Panc1 (cell line): ENCODE data around the gene ZNF362. TPM values are rescaled to one million over a fixed set of nuclear protein-coding genes. Genes with fewer than 3 reads are reported as not detected.
A peak's percentile ranks its signal among the peaks of the same experiment; 100 is the strongest.

Source experiments
- ATAC-seq: fragments of 200-7000 bp; cut with Tn5 transposase; 2 replicates; pipeline ENCODE4 v1.9.1; 2020; ENCODE audit warnings: mild to moderate bottlenecking, moderate library complexity
- BruUV-seq: library from RNA; stranded (reverse); fragments of 400-500 nt; replicated peaks from 2 replicates; lab custom pipeline; 2021; lab: Mats Ljungman, UMichigan
- CTCF ChIA-PET: fragments of 300-600 bp; sonication (Branson Sonifier 250); formaldehyde crosslinking; loops from one replicate; lab custom pipeline; 2022; ENCODE audit warnings: antibody characterized with exemption; lab: Charles Lee
- POLR2A ChIA-PET: fragments of 300-600 bp; sonication (Branson Sonifier 250); formaldehyde crosslinking; loops from one replicate; lab custom pipeline; 2022; ENCODE audit warnings: antibody characterized with exemption; lab: Charles Lee
- DNase-seq: peaks from one replicate; pipeline ENCODE4 v3.0.0-alpha.2; 2010; ENCODE audit warnings: low read depth, low spot score
- H3K27ac ChIP-seq: 2 replicates; pipeline ENCODE4 v1.5.1; 2011; ENCODE audit warnings: mild to moderate bottlenecking, low read length, inconsistent platforms
- H3K27me3 ChIP-seq: fragments of 200-500 bp; sonication (Bioruptor generic); 2 replicates; pipeline ENCODE4 v1.6.0; 2014; ENCODE audit warnings: low read length, inconsistent platforms; ENCODE audit not compliant: control insufficient read depth, insufficient read depth
- H3K36me3 ChIP-seq: fragments of 200-500 bp; sonication (Bioruptor generic); 2 replicates; pipeline ENCODE4 v1.5.1; 2014; ENCODE audit warnings: inconsistent platforms, mild to moderate bottlenecking, low read length, moderate library complexity; ENCODE audit not compliant: control insufficient read depth, insufficient read depth
- H3K4me1 ChIP-seq: 2 replicates; pipeline ENCODE4 v1.5.1; 2011; ENCODE audit warnings: inconsistent platforms, mild to moderate bottlenecking, low read length, moderate library complexity; ENCODE audit not compliant: control insufficient read depth, insufficient read depth
- H3K4me3 ChIP-seq, 2 experiments: 2 replicates each; pipeline ENCODE4 v1.5.1; 2011 to 2012; ENCODE audit warnings: low read depth in 2 of 2, low read length in 2 of 2, mild to moderate bottlenecking in 2 of 2, inconsistent platforms in 1 of 2, moderate library complexity in 1 of 2
- H3K9me3 ChIP-seq: fragments of 200-500 bp; sonication (Bioruptor generic); 2 replicates; pipeline ENCODE4 v1.5.1; 2014; ENCODE audit warnings: low read depth, mild to moderate bottlenecking, inconsistent platforms, low read length, moderate library complexity; ENCODE audit not compliant: control insufficient read depth, insufficient read depth
- CTCF ChIP-seq: fragments of 450-650 bp; IDR thresholded peaks from 2 replicates; pipeline ENCODE4 v1.5.1; 2017; ENCODE audit warnings: mild to moderate bottlenecking
- POLR2AphosphoS5 ChIP-seq: IDR thresholded peaks from 2 replicates; pipeline ENCODE4 v1.6.1; 2012; ENCODE audit warnings: mild to moderate bottlenecking, low read depth, low read length, moderate library complexity
- REST ChIP-seq, 2 experiments: IDR thresholded peaks; 2 replicates each; pipeline ENCODE4 v1.6.1; 2011 to 2012; ENCODE audit warnings: low read depth in 2 of 2, control low read depth in 1 of 2, low read length in 1 of 2, mild to moderate bottlenecking in 1 of 2, moderate library complexity in 1 of 2; ENCODE audit not compliant: insufficient read depth in 1 of 2
- SIN3A ChIP-seq: IDR thresholded peaks from 2 replicates; pipeline ENCODE4 v1.6.1; 2012; ENCODE audit warnings: low read depth, mild to moderate bottlenecking, low read length, moderate library complexity, borderline replicate concordance; ENCODE audit not compliant: insufficient read depth
- TCF7L2 ChIP-seq: IDR thresholded peaks from 2 replicates; pipeline ENCODE4 v1.6.1; 2011; ENCODE audit warnings: mild to moderate bottlenecking, low read depth, low read length, inconsistent platforms
- in situ Hi-C: cut with HindIII; loops from 2 replicates; pipeline ENCODE4 v1.10.0; 2016; ENCODE audit warnings: low sequenced_read_pairs, low pct_unique_long_range_greater_than_20kb
- intact Hi-C: fragments of 100-400 bp; cut with micrococcal nuclease; formaldehyde crosslinking; loops from one replicate; pipeline ENCODE4 v1.10.0; 2022; ENCODE audit not compliant: unreplicated experiment
- total RNA-seq: library from RNA; stranded (reverse); gene quantifications from one replicate; pipeline ENCODE4 v1.2.1, GENCODE V29; 2021; ENCODE audit not compliant: unreplicated experiment

The ZNF362 gene
- total RNA-seq, 1 experiment from 2014 or later, result 17.5 TPM

GRCh38 chr1:33271666-33272505, 15.6 kb downstream of the ZNF362 start:
- POLR2A ChIA-PET, result no interaction called here
- in situ Hi-C loops (no loop called here), intact Hi-C loops (no loop called here)
- no peak for DNase-seq
- H3K4me1 ChIP-seq, result no peaks in the 10 kb centered on the region
- no peaks in the 10 kb centered on the region for H3K9me3 ChIP-seq
- TF ChIP-seq REST (IDR thresholded peaks at IDR 0.05; ENCODE audit: insufficient read depth in 1 of 2, low read depth in 2 of 2, low read length in 1 of 2) (no peak), CTCF (no peak), TCF7L2 (no peak), SIN3A (no peak), POLR2AphosphoS5 (no peak)
- H3K36me3 ChIP-seq, result no peaks in the 10 kb centered on the region
- 0 out of 2 replicates have a peak, but pooled peaks have one; percentile 17 for ATAC-seq
- CTCF ChIA-PET, result no interaction called here
- no TSS peak for BruUV-seq
- H3K27ac ChIP-seq, result no peak overlapping the region
- H3K27me3 ChIP-seq, result no peaks in the 10 kb centered on the region
- no peak overlapping the region for H3K4me3 ChIP-seq

GRCh38 chr1:33272509-33272908, 16.2 kb downstream of the ZNF362 start:
- BruUV-seq, result no TSS peak
- H3K36me3 ChIP-seq, result no peaks in the 10 kb centered on the region
- no peaks in the 10 kb centered on the region for H3K27me3 ChIP-seq
- ChIA-PET CTCF (no interaction called here), POLR2A (no interaction called here)
- H3K9me3 ChIP-seq, result no peaks in the 10 kb centered on the region
- H3K4me3 ChIP-seq, result no peak overlapping the region
- in situ Hi-C loops, result no loop called here
- no peak for TF ChIP-seq TCF7L2
- TF ChIP-seq CTCF, result no peak
- no peak for TF ChIP-seq REST (IDR thresholded peaks at IDR 0.05; ENCODE audit: insufficient read depth in 1 of 2, low read depth in 2 of 2, low read length in 1 of 2)
- TF ChIP-seq POLR2AphosphoS5, result no peak
- no peak for TF ChIP-seq SIN3A
- no peak for ATAC-seq
- no peak overlapping the region for H3K27ac ChIP-seq
- H3K4me1 ChIP-seq, result no peaks in the 10 kb centered on the region
- intact Hi-C loops, result no loop called here
- no peak for DNase-seq
